Measurements from ENCODE around the gene MAP3K12. TPM values are rescaled to one million over a fixed set of nuclear protein-coding genes. Genes with fewer than 3 reads are reported as not detected.

Gene MAP3K12
- total RNA-seq, 2 donors from 2014 or later, result 3.2 to 3.8 TPM

DNA sequence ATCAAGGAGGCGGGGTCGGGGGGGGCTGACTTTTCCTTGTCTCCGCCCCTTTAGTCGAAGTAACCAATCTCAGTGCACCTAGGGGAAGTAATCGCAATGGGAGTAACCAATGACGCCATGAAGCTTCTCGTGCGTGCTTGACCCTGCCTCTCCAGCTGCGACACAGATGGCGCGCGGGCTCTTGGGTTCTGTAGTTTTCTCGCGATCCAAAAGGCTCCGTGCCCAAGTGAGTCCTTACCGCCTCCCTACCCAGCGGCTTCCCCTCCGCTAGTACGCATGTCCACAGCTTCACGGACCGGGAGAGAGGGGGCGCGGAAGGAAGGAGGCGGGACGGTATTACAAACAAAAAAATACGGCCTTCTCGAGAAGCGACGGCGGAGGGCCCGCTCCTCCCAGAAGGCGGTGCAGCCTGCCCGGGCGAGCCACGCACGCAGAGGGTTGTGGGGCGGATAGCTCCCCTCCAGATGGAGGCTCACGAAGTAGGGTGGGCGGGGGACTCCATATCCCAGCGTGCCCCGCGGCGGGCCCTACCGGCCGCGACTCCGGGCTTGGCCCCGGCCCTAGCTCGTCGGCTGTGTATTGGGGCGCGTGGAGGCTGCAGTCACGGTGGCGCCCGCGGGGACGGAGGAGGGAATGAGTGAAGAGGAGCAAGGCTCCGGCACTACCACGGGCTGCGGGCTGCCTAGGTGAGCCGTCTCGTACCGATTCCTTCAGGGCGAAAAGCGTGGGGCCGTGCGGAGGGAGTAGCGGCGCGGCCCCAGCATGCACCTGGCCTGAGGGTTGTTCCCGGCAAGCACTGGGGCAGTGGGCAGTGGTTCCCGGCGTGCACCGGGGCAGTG lies 1.7 kb upstream of the MAP3K12 start, which contains the start of gene TARBP2:
Gene TARBP2 (plus strand): TSS at position 508 of the 839 bp plus-strand sequence. CDS start 126 bp downstream, at position 634.
- peaks cover 13% of the 10 kb centered on the region for H3K4me1 ChIP-seq
- TF ChIP-seq, protein P1, sequence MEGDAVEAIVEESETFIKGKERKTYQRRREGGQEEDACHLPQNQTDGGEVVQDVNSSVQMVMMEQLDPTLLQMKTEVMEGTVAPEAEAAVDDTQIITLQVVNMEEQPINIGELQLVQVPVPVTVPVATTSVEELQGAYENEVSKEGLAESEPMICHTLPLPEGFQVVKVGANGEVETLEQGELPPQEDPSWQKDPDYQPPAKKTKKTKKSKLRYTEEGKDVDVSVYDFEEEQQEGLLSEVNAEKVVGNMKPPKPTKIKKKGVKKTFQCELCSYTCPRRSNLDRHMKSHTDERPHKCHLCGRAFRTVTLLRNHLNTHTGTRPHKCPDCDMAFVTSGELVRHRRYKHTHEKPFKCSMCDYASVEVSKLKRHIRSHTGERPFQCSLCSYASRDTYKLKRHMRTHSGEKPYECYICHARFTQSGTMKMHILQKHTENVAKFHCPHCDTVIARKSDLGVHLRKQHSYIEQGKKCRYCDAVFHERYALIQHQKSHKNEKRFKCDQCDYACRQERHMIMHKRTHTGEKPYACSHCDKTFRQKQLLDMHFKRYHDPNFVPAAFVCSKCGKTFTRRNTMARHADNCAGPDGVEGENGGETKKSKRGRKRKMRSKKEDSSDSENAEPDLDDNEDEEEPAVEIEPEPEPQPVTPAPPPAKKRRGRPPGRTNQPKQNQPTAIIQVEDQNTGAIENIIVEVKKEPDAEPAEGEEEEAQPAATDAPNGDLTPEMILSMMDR (IDR thresholded peaks at IDR 0.05), result no peak
- H3K27ac ChIP-seq, result peak within 1 kb of the TSS; percentile 97
- no peaks in the 10 kb centered on the region for H3K9me3 ChIP-seq
- H3K9ac ChIP-seq (ENCODE audit: low read depth in 2 of 2, low read length in 2 of 2), result peak within 1 kb of the TSS; percentile 79 to 96
- DNase-seq, result peak; percentile 98
- peak within 1 kb of the TSS; percentile 69 for H3K4me3 ChIP-seq
- intact Hi-C loops (cut with DNase I), result loop anchor here (10.0 kb wide), 2 partner anchors 46 to 166 kb away; partner anchors contain the start of genes PCBP2 and SP7
- H3K36me3 ChIP-seq, result no peaks in the 10 kb centered on the region
- H3K27me3 ChIP-seq, result no peaks in the 10 kb centered on the region

DNA sequence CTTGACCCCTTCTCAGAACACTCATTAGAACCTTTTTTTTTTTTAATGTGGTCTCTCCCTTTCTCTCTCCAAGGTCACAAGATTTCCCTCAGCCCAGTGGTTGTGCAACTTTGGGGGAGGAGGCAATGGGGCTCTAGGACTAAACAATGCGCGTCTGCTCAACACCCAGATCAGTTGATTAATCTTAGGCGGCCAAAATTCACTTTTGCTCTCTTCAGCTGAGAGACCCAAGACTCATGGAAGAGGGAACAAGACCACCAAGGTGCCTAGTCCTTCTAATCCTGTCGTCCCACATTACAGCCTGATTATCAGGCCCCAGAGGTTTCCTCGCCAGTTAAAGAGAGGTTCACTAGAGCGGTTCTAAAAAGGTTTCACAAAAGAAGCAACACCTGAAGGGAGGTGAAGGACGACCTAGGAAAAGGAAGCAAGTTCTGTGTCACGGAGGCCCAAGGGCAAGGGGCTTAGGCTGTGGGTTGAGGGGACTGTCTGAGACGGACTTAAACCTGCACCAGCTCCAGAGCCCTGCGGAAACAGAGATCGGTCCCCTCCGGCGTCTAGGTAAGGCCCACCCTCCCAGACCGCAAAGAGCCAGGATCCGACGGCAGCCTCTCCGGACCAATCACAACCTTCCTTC lies 1.0 kb upstream of the MAP3K12 start:
- Histone ChIP-seq H3K4me1 (peaks cover 14% of the 10 kb centered on the region), H3K4me3 (peak overlapping the region; percentile 69), H3K9me3 (no peaks in the 10 kb centered on the region), H3K9ac (ENCODE audit: low read depth in 2 of 2, low read length in 2 of 2) (peak overlapping the region; percentile 79 to 96), H3K36me3 (no peaks in the 10 kb centered on the region), H3K27me3 (no peaks in the 10 kb centered on the region), H3K27ac (peak overlapping the region; percentile 97)
- TF ChIP-seq, protein P1 (IDR thresholded peaks at IDR 0.05), result no peak
- peak; percentile 62 for DNase-seq
- intact Hi-C loops (cut with DNase I), result loop anchor here (10.0 kb wide), 2 partner anchors 45 to 165 kb away; partner anchors contain the start of genes PCBP2 and SP7

DNA sequence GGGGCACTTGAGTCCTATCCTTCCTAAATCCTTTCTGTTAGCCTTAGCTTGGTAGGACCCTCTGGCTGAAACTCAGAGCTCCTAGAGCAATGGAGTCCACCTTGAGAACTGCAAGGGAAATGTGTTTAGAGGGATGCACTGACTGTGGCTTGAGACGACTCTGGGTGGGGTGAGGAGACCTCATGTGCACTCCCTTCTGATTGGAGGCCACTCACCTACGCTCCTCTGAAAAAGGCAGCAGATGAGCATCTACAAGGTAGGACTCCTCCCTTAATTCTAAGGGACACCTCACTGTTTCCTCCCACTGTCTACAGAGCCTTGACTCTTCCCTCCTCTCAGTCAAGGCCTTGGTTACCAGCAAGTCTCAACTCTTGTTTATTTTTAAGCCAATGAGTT lies 1.0 kb downstream of the MAP3K12 start:
- Histone ChIP-seq H3K4me3 (no peak overlapping the region), H3K36me3 (no peaks in the 10 kb centered on the region), H3K27me3 (no peaks in the 10 kb centered on the region), H3K4me1 (peaks cover 19% of the 10 kb centered on the region), H3K9ac (ENCODE audit: low read depth in 2 of 2, low read length in 2 of 2) (peak overlapping the region in 1 of 2 donors; percentile 19), H3K27ac (no peak overlapping the region), H3K9me3 (no peaks in the 10 kb centered on the region)
- TF ChIP-seq, protein P1 (IDR thresholded peaks at IDR 0.05), result no peak
- DNase-seq, result no peak
- intact Hi-C loops (cut with DNase I), result no loop called here

DNA sequence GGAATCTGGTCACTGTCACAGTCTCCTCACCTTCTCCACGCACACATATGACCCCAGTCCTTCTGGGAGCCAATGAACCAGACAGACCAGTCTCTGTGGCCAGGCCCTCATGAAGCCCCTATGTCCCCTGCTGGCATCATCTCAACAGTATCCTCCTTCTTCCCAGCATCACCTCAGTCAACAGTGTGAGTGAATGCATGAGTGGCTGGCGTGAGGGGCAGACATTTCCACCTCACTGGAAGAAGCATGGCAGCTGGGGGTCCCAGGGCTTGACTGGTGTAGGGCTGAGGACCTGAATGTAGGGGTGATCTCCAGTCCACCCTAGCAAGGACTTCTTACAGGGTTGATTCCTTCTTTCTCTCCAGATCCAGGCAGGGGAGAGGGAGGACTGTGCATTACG lies 1.8 kb downstream of the MAP3K12 start:
- no peak overlapping the region for H3K4me3 ChIP-seq

DNA sequence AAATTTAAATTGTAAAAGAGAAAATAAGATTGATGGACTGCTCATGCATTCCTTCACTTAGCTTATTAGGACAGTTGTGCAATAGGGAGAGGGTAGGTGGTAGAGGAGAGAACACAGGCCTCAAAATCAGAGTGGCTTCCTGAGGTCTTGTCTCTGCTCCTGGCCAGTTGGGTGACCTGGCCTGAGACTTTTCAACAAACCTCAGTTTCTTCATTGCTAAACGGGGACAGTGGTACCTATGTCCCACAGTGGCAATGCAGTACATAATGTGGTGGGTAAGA lies 2.6 kb downstream of the MAP3K12 start:
- TF ChIP-seq, protein P1 (IDR thresholded peaks at IDR 0.05), result no peak
- Histone ChIP-seq H3K4me3 (no peak overlapping the region), H3K27me3 (no peaks in the 10 kb centered on the region), H3K27ac (no peak overlapping the region), H3K9ac (ENCODE audit: low read depth in 2 of 2, low read length in 2 of 2) (no peak overlapping the region), H3K36me3 (no peaks in the 10 kb centered on the region), H3K4me1 (peaks cover 10% of the 10 kb centered on the region), H3K9me3 (no peaks in the 10 kb centered on the region)
- DNase-seq, result no peak
- intact Hi-C loops (cut with DNase I), result no loop called here

More for the DNA sequence above, 1.8 kb downstream of the MAP3K12 start:
- no peak for DNase-seq
- Histone ChIP-seq H3K36me3 (no peaks in the 10 kb centered on the region), H3K9ac (ENCODE audit: low read depth in 2 of 2, low read length in 2 of 2) (no peak overlapping the region), H3K9me3 (no peaks in the 10 kb centered on the region), H3K27me3 (no peaks in the 10 kb centered on the region), H3K27ac (no peak overlapping the region), H3K4me1 (peaks cover 17% of the 10 kb centered on the region)
- intact Hi-C loops (cut with DNase I), result no loop called here
- TF ChIP-seq, protein P1 (IDR thresholded peaks at IDR 0.05), result no peak

All from colonic mucosa (tissue), 4 donors.